HG03432 (cell line): ENCODE measurements around the gene OR6C68.
"Not testable (repeated sequence)": the region's sequence is repeated elsewhere in the genome, so short reads cannot be mapped to it uniquely, and the experiment has no call there.

Experiments used
- ATAC-seq: cut with Tn5 transposase; IDR thresholded peaks from one replicate; pipeline ENCODE4 v1.9.1; 2021; ENCODE audit warnings: mild to moderate bottlenecking, moderate library complexity; ENCODE audit not compliant: unreplicated experiment

Gene OR6C68

DNA sequence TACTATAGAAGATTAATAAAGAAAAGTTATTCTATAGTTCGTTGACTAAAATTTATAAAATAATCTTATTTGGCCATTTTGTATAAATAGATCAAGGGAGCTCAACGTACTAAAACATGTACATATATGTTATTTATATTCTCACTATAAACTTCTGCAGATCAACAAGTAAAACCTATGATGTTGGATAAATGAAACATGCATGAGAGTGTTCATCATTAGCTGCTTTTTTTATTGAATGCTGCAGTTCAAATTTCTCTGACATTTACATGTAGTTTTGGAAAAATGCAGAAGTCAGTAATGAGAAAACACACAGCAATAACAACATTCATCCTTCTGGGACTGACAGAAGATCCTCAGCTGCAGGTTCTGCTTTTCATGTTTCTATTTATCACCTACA, at the start of gene OR6C68:
OR6C68 (plus strand) TSS at position 301 of the 400 bp plus-strand sequence; CDS start at position 301, 0 bp downstream.
- no peak for ATAC-seq

- ATAC-seq, result no peak
Measured at GRCh38 chr12:55443776-55444175, 48.4 kb upstream of the OR6C68 start, which contains the start of gene OR6C2. Gene OR6C2 (plus strand): TSS chr12:55444076. CDS start chr12:55452214, 8,138 bp downstream.

DNA sequence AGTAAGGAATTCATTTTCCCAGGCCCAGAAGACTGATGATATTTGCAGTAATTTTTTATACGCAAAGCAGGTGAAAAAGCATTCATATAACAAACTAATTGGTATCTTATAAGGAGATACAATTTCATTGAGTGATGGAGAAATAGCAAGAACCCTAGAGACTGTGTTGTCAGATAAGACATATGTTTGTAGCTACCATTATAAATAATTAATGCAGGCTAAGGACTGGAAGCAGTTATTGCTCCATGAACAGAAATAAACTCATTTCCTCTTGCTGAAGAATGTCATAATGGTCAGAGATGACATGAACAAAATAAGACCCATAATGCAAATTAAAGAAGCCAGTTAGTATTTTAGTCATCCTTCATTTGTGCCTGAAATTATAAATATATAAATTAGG, 46.8 kb upstream of the OR6C68 start:
- ATAC-seq, result no peak

GRCh38 chr12:55446326-55446725, 45.9 kb upstream of the OR6C68 start:
- ATAC-seq, result no peak

DNA sequence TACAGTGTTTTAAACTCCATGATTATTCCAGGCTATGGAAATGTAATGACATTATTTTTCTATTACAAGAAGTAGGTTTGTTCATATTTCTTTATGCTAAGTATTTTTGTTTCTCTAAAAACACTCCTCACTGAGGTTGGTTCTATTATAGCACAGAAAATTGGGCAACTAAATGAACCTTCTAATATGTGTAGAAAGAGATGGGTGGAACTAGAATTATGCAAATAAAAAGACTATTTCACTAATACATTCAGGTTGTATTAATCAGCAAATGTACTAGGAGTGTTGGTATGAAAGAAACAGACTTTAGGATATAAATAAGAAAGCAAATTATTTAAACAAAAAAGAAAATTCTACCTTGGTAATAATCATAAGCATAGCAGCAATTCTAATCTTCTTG, 43.4 kb upstream of the OR6C68 start:
- ATAC-seq, result no peak

- not testable (repeated sequence) for ATAC-seq
Measured at GRCh38 chr12:55464926-55465325, 27.3 kb upstream of the OR6C68 start.

DNA sequence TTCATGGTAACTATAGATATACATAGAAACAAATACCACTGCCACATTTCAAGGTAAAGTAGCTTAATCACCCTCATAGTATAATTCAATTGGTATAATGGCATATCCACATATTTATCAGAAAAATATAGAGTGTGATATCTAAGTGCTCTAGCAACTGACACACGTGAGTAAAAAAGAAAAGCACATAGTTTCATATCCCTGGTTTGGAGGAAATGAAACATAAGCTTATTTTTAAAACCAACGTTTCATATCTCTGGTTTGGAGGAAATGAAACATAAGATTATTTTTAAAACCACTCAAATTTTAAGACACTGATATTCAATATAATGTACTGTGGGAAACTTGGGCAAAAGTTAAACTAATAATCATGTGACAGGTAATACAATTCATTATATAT, 24.3 kb upstream of the OR6C68 start:
- peak; percentile 68 for ATAC-seq

DNA sequence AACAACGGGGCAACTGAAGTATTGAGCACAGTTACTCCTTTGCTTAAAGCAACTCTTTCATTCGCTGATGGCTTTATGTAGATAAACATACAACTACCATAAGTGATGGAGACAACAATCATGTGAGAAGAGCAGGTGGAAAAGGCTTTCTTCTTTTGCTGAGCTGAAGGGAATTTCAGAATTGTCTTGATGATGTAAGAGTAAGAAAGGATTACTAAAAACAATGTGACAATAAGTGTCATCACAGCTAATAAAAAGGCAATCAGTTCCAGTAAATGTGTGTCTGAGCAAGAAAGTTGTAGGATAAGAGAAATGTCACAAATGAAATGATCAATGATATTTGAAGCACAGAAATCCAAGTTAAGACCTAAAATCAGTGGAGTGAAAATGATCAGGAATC, 22.9 kb upstream of the OR6C68 start:
- ATAC-seq, result no peak

DNA sequence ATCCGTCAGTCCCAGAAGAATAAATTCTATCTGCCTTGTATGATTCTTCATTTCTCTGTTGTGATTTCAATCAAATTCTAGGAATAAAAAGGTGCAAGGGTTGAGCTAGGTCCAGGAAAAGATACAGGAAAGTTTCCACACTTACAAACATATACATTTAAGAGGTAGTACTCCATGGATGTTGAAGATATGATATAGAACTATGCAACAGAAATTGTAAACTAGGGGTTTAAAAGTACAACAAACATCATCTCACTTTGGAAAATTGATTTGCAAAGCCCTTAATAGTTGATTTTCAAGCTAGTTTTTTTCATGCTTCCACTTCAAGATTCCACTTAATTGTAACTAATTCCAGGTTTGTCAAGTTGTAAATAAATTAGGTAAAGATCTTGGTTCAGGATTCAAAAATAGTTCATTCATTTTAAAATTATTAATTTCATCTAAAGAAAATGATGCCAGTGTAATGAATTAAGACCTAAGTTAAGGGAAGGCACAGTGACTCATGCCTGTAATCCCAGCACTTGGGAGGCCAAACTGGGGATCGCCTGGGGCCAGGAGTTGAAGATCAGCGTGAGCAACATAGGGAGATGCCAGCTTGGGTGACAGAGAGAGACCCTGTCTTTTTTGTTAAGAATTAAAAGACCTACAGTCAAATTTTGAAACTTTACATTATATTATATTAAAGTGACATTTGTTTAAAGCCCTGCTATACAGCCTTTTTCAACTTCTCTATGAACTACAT, 21.9 kb upstream of the OR6C68 start, which contains the start of gene OR6C70:
OR6C70 (minus strand) TSS at position 51 of the 742 bp plus-strand sequence; CDS start at position 51, 0 bp downstream.
- no peak for ATAC-seq

DNA sequence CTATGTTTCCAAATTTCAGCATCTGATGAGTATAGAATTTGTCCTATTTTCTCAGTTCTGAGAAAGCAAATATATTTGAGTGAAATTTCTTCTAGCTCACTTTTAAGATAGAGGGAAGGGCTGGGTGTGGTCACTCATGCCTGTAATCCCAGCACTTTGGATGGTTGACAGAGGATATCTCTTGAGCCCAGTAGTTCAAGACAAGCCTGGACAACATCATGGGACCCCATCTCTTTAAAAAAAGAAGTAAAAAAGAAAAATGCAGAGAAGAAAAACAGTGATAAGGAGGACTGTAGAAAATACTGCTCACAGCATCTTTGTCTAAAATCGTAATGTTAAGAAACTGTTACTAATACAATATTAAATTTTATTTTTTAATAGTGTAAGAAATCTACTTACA, 19.9 kb upstream of the OR6C68 start:
- ATAC-seq, result no peak

DNA sequence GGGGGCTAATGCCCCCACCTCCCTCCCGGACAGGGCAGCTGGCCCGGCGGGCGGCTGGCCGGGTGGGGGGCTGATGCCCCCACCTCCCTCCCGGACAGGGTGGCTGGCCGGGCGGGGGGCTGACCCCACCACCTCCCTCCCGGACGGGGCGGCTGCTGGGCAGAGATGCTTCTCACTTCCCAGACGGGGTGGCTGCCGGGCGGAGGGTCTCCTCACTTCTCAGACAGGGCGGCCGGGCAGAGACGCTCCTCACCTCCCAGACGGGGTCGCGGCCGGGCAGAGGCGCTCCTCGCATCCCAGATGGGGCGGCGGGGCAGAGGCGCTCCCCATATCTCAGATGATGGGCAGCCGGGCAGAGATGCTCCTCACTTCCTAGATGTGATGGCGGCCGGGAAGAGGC, 13.0 kb upstream of the OR6C68 start:
- not testable (repeated sequence) for ATAC-seq

DNA sequence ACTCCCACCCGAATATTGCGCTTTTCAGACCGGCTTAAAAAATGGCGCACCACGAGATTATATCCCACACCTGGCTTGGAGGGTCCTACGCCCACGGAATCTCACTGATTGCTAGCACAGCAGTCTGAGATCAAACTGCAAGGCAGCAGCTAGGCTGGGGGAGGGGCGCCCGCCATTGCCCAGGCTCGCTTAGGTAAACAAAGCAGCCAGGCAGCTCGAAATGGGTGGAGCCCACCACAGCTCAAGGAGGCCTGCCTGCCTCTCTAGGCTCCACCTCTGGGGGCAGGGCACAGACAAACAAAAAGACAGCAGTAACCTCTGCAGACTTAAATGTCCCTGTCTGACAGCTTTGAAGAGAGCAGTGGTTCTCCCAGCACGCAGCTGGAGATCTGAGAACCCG, 7.9 kb upstream of the OR6C68 start:
- ATAC-seq, result not testable (repeated sequence)

GRCh38 chr12:55495490-55495889, 3.3 kb downstream of the OR6C68 start:
- ATAC-seq, result no peak

DNA sequence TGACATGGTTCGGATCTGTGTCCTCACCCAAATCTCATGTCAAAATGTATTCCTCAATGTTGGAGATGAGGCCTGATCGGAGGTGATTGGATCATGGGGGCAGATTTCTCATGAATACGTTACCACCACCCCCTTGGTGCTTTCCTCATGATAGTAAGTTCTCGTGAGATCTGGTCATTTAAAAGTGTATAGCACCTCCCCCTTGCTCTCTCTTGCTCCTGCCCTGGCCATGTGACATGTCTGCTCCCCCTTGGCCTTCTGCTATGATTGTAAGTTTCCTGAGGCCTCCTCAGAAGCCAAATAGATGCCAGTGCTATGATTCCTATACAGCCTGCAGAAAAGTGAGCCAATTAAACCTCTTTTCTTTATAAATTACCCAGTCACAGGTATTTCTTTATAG, 7.1 kb downstream of the OR6C68 start:
- ATAC-seq, result no peak

DNA sequence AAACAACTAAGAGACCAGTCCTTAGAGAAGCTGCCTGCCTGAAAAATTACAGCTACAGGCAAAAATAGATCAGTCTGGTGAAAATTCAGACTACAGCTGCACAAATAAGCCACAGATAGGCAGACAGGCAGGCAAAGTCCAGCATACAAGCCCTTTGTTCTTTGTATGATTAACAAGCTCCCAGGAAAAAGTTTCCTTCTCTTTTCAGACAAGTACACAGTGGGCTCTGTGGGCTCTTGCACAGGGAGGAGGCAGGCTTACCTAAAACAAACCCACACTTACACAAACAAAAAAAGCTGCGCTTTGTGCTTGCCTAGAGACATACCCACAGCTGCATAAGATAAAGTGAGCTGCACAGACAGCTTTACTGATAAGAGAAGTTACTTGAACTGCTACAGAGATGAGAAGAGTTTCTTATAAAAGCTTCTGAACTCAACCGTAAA, 7.7 kb downstream of the OR6C68 start:
- ATAC-seq, result no peak

DNA sequence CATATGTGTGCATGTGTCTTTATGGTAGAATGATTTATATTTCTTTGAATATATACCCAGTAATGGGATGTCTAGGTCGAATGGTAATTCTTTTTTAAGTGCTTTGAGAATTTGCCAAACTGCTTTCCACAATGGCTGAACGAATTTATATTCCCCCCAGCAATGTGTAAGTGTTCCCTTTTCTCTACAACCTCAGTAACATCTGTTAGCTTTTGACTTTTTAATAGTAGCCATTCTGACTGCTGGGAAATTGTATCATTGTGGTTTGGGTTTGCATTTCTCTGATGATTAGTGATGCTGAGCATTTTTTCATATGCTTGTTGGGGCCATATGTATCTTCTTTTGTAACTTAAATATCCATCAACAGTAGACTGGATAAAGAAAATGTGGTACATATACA, 9.4 kb downstream of the OR6C68 start:
- no peak for ATAC-seq

DNA sequence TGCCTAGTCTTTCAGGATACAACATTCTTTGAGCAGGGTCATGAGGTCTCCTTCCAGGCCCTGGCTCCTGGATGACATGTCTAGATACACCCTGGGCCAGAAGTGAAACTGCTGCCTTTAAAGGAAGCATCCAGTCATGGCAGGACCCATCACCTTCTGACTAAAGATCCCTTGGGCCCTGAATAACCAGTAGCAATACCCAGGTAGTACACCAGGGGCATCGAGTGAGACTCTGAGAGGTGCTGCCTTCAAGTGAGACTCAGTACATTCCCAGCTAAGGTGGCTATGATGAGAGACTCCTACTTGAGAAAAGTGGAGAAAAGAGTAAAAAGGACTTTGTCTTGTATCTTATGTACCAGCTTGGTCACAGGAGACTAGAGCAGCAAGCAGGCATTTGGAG, 23.5 kb downstream of the OR6C68 start:
- ATAC-seq, result no peak

DNA sequence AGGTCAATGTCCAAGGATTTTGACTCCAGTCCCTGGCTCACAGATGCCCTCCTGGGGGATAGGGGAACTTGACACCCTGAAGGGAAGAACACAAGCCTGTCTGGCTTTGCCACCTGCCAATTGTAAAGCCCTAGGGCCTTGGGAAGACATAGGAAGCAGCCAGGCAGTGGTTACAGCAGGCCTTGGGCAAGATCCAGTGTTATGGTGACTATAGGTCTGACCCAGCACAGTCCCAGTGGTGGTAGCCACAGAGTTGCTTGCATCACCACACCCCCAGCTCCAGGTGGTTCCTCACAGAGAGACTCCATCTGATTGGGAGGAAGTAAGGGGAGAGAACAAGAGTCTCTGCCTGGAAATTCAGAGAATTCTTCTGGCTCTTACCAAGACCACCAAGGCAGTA, 24.2 kb downstream of the OR6C68 start:
- ATAC-seq, result no peak
